ENCODE measurements around the gene B4GALNT4. TPM values are rescaled to one million over a fixed set of nuclear protein-coding genes. Genes with fewer than 3 reads are reported as not detected.

Gene B4GALNT4
- total and polyA plus RNA-seq, 2 of the 4 experiments (the other 2 are of a cell fraction), result 5.2 to 38.6 TPM

DNA sequence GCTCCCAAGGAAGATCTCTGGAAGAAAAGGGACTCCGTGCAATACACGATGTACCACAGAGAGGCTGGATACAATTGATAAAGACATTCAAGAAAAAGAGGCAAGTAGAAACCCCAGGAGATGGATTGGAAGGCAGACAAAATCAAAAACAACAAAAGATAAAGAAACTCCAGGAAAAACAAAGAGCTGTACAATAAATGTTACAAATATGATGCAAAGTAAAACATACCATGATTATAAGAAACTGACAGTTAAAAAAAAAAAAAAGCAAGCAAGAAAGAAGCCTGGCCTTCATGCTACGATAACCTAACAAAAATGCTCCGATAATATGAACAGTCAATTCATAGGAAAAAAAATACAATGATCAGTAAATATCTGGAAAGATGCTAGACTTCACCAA, 56.0 kb downstream of the B4GALNT4 start:
- Histone ChIP-seq H2BK120ac (ENCODE audit: low read depth, low read length) (no peak overlapping the region), H3K27me3 (ENCODE audit: control insufficient read depth, insufficient read depth, low read length) (peaks cover 21% of the 10 kb centered on the region), H3K23ac (ENCODE audit: low read depth, low read length) (no peak overlapping the region), H3K4me1 (ENCODE audit: control insufficient read depth, insufficient read depth, low read length) (no peaks in the 10 kb centered on the region), H3K56ac (ENCODE audit: extremely low read depth, insufficient read depth, low read length) (no peak overlapping the region), H4K91ac (ENCODE audit: insufficient read depth, low read depth, low read length) (no peak overlapping the region), H2AK5ac (ENCODE audit: low read depth, low read length) (no peak overlapping the region), H2BK15ac (ENCODE audit: low read depth, low read length) (no peak overlapping the region), H3K27ac (ENCODE audit: insufficient read depth, low read length) (no peak overlapping the region), H4K20me1 (ENCODE audit: insufficient read depth, low read length) (no peaks in the 10 kb centered on the region), H4K5ac (ENCODE audit: low read depth, low read length) (no peak overlapping the region), H3K79me1 (ENCODE audit: low read depth in 1 of 2, low read length in 2 of 2) (no peaks in the 10 kb centered on the region), H2BK20ac (ENCODE audit: low read depth, low read length) (no peak overlapping the region), H3K4ac (ENCODE audit: low read depth, low read length) (no peak overlapping the region), H3K36me3 (ENCODE audit: control insufficient read depth, insufficient read depth, low read length) (no peaks in the 10 kb centered on the region), H3K9me1 (ENCODE audit: insufficient read depth, low read length) (no peaks in the 10 kb centered on the region), H2BK5ac (ENCODE audit: low read depth, low read length, poor library complexity, severe bottlenecking) (no peak overlapping the region), H4K8ac (ENCODE audit: low read depth in 2 of 2, low read length in 2 of 2) (no peak overlapping the region), H3K18ac (ENCODE audit: low read depth, low read length) (no peak overlapping the region), H3K14ac (replicated peaks; ENCODE audit: low read depth, low read length) (no peak overlapping the region), H3K9me3 (ENCODE audit: control insufficient read depth, insufficient read depth, low read length) (no peaks in the 10 kb centered on the region), H2AFZ (replicated peaks; ENCODE audit: low read length, poor library complexity) (no peak overlapping the region), H2AK9ac (replicated peaks; ENCODE audit: low read depth, low read length, poor library complexity) (no peak overlapping the region), H3K9ac (ENCODE audit: low read depth, low read length) (no peak overlapping the region), H3K4me3 (ENCODE audit: insufficient read depth, low read depth, low read length) (no peak overlapping the region), H3K4me2 (ENCODE audit: low read depth, low read length) (no peak overlapping the region)
- no TSS peak for BruUV-seq (replicated peaks)
- CTCF ChIA-PET, result interaction anchor here (0.9 kb wide), 1 partner anchor 23 kb away, joined by 4 read pairs; no protein-coding TSS in a partner anchor
- dilution Hi-C loops (cut with HindIII; ENCODE audit: low sequenced_read_pairs, unreplicated experiment) (no loop called here), in situ Hi-C loops (cut with MboI; ENCODE audit: low sequenced_read_pairs) (no loop called here), intact Hi-C loops (cut with micrococcal nuclease) (no loop called here)
- POLR2A ChIA-PET (ENCODE audit: unreplicated experiment), result no interaction called here
- DNase-seq (no peak), ATAC-seq (ENCODE audit: low read depth) (no peak)
- no CpG with 5 or more reads among the region's 4 CpGs for WGBS, 2 experiments (ENCODE audit: extremely low coverage in 2 of 2, insufficient read length in 1 of 2)
- TF ChIP-seq CHD1 (IDR thresholded peaks at IDR 0.05; ENCODE audit: low read depth, low read length) (no peak), MAZ (IDR thresholded peaks at IDR 0.05; ENCODE audit: borderline replicate concordance, low read depth, low read length) (no peak), BHLHE40 (IDR thresholded peaks at IDR 0.05; ENCODE audit: low read depth, low read length) (no peak), SMC3 (IDR thresholded peaks at IDR 0.05; ENCODE audit: low read depth, low read length) (no peak), FOS (IDR thresholded peaks at IDR 0.05; ENCODE audit: low read depth, low read length) (no peak)
